Ramos (cell line): ENCODE results near the gene CD72.

Source experiments
- in situ Hi-C: fragments of 300-500 bp; cut with MboI; formaldehyde crosslinking; loops from one replicate; pipeline ENCODE4 v1.14.3; 2022; ENCODE audit warnings: low sequenced_read_pairs; ENCODE audit not compliant: unreplicated experiment

Gene CD72

GRCh38 chr9:35562895-35563780, 55.1 kb downstream of the CD72 start:
- in situ Hi-C loops, result no loop called here

DNA sequence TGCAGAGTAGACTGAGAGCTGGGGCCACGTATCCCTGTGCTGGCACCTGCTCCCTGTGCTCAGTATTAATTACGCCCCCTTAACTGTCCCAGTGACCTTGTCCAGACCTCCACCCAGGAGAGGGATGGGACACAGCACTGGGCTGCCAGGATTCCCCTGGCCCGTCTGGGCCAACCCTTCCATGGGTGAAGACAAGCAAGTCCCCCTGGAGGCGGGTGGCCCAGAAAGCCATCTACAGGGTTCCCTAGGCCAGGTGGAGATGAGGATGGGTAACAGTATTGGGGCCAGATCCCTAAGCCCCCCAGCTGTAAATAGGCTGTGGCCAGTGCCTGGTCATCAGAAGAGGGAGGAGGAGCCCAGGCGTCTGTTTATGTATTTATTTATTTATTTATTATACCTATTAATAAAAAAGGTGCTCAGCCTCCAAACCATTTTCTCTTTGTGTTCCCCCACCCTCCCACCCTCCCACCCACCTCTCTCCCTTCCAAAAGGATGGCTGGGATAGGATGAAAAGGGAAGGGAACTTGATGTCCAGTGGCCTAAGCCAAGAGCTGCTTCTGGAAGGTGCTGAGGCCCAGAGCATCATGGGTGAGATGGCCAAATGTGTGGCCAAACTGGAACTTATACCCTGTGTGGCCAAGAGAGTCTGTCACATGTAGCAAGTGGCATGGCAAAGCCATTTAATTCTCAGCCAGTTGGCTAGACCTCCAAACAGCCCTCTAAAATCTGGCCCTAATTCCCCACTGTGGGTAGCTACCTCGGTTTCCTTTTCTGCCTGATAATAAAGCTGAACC, 56.5 kb downstream of the CD72 start:
- in situ Hi-C loops, result no loop called here

DNA sequence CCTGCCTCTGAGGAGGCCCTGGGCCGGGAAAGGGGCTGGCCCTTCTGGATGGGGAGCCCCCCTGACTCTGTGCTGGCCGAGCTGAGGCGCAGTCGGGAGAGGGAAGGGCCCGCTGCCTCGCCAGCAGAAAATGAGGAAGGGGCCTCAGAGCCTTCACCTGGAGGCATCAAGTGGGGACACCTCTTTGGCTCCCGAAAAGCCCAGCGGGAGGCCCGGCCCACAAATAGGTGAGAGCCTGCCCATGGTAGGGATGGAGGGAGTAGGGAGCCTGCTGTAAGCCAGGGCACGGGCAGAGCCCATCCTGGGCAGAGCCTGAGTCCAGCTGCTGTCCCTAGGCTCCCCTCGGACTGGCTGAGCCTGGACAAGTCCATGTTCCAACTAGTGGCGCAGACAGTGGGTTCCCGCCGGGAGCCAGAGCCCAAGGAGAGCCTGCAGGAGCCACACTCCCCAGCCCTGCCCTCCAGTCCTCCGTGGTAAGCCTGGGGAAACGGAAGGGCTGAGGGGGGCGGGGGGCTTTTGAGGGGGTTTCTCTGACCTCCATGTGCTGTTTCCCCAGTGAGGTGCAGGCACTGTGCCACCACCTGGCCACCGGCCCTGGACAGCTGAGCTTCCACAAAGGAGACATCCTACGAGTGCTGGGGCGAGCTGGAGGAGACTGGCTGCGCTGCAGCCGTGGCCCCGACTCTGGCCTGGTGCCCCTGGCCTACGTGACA, 57.4 kb downstream of the CD72 start:
- in situ Hi-C loops, result no loop called here
